ENCODE data around the gene LANCL2.

DNA sequence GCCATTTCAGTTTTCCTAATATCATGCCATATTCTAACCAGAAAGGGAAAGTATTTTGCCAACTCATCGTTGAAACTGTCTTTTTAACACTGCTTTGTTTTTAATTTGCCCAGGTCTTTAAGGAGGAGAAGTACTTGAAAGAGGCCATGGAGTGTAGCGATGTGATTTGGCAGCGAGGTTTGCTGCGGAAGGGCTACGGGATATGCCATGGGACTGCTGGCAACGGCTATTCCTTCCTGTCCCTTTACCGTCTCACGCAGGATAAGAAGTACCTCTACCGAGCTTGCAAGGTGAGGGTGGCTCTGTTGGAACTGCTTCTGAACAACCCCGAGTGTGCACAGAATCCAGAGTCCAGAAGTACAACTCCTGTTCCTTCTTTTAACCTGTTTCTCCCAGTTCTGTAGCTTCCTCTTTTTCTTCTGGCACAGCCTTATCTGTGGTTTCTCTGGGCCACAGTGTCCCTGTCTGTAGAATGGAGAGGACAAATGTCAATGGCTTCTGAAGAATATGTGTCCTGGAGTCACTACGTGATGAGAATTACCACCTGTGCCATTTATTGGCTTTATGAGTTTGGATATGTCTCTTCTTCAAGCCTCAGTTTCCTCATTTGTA is 60.1 kb downstream of the LANCL2 start:
- TF ChIP-seq, protein P1, sequence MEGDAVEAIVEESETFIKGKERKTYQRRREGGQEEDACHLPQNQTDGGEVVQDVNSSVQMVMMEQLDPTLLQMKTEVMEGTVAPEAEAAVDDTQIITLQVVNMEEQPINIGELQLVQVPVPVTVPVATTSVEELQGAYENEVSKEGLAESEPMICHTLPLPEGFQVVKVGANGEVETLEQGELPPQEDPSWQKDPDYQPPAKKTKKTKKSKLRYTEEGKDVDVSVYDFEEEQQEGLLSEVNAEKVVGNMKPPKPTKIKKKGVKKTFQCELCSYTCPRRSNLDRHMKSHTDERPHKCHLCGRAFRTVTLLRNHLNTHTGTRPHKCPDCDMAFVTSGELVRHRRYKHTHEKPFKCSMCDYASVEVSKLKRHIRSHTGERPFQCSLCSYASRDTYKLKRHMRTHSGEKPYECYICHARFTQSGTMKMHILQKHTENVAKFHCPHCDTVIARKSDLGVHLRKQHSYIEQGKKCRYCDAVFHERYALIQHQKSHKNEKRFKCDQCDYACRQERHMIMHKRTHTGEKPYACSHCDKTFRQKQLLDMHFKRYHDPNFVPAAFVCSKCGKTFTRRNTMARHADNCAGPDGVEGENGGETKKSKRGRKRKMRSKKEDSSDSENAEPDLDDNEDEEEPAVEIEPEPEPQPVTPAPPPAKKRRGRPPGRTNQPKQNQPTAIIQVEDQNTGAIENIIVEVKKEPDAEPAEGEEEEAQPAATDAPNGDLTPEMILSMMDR (conservative IDR thresholded peaks at IDR 0.05), result no peak
- TF ChIP-seq EZH2 (IDR thresholded peaks at IDR 0.05; ENCODE audit: low read depth), result no peak

Data from PC-9 (cell line).